Astrocyte of the hippocampus (primary cell): Measurements from ENCODE around the gene KRTAP16-1.

ENCODE experiments used
- DNase-seq: peaks from one replicate; pipeline ENCODE4 v3.0.0; 2011; ENCODE audit warnings: low read depth, low spot score

The KRTAP16-1 gene

GRCh38 chr17:41329279-41329948, 20.3 kb upstream of the KRTAP16-1 start:
- peak; percentile 59 for DNase-seq

DNA sequence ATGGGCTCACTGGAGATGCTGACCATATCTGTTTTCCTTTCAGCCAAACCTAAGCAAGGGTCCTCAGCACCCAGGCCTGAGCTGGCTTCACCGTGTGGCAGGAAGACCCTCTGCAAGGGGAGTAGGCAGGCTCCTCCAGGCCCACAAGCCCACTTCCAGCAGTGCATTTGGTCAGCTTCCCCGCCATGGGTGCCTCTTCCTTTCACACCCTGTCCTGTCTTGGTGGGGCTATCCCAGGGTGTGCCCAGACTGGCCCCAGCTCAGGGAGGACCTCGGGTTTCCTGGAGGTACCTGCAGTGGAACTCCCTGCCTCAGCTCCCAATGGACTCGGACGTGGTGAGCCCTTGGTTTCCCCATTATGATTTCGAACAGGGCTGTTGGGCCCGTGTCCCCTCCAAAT, 19.1 kb upstream of the KRTAP16-1 start:
- DNase-seq, result no peak

- no peak for DNase-seq
Observed at GRCh38 chr17:41327411-41328120, 18.5 kb upstream of the KRTAP16-1 start.

DNA sequence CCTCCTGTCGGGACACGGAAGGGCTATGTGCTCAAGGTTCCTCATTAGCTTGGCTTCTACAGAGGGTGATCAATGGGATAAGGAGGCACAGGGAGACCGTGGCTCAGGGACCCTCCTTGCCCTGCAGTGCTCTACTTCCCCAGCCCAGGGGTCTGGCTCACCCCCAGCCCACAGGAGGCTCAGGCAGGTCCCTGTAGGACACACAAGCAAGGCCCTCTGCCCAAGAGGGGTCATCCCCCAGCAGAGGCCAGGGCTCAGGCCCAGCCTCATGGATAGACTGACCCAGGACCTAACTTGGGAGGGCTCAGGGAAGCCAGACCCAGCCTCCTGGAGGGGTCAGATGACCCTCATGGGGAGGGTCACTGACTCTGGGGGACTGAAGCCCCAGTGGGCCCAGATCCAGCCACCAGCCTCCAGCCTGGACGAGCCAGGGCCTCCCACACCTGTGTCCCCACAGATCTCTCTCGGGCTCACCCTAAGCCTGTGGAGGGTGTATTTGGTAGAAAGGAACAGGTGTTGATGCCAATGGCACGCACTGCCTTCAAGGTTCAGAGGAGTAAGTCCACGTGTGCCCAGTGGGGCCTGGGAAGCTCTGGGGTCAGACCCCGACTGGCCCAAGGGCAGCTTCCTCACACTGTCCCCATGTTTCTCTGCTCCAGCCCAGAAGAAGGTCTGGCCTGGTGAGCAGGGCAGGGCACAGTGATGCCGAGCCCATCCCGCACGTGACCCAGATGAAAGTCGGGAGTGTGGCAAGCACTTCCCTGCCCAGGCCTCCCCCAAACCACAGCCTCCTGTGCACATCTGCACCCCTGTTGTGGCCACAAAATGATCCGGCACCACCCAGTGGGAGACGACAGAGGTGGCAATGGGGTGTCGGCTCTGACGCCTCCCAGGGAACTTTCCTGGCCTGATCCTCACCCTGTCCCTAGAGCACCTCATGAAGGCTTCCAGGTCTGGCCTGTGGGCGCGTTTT, 17.4 kb upstream of the KRTAP16-1 start:
- no peak for DNase-seq

- DNase-seq, result no peak
Observed at GRCh38 chr17:41325611-41326010, 16.5 kb upstream of the KRTAP16-1 start.

DNA sequence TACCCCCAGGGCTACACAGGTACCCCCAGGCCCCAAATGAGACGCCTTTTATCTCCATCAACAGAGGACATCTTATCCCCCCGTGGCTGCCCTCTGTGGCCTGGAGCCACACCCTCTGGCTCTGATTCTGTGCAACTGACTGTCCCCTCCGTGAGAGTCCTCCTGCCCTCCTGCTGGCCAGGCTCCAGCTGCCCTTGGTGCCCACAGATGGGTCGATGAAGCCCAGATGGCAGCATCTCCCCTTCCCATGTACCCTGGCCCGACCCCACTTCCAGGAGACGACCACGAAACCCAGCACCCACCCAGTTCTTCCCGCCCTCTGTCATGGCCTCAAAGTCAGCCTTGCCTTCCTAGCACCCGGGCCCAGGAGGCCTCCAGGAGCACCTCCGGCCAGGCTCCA, 16.0 kb upstream of the KRTAP16-1 start:
- DNase-seq, result no peak

- DNase-seq, result no peak
Observed at GRCh38 chr17:41324180-41325075, 15.3 kb upstream of the KRTAP16-1 start.

DNA sequence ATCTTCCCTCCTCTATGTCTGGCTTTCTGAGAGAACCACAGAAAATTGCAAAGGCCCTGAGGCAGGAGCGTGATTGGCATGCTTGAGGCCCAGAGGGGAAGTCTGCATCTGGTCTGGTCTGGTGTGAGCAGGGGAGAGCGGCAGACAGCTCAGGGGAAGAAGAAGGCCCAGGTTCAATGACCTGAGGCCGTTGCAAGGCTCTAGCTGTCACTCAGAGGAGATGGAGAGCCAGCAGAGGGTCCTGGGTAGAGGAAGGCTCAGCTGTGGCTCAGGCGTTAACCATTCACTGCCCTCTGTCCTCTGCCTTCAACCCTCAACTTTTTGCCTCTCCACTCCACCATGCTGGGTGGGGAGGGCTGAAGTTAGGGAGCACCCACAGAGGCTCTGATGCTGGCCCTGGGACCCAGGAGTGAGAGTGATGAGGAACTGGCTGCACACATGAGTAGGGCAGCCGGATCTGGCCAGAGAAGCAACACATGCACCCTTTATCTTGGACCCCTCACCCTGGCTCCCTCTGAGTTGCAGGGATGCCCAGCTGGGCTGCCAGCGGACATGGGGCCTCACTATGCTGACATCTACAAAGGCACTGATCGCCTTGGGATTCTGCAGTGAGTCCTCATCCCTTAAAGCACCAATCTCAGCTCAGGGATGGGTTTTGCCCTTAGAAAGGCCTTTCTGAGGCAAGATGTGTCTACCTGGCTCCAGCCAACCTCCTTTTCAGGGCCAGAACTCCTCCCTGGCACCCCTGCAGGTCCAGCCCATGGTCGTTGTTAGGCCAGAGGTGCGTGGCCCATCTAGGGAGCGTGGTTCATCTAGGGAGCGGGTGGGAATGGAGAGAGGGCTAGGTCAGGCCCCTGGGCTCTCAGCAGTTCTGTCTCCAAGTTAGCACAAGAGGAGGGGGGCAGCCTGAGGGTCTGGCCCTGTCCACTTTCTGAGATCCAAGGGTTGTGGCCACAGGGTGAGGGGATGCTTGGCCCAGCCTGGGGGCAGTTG, 14.1 kb upstream of the KRTAP16-1 start:
- no peak for DNase-seq

- peak; percentile 72 for DNase-seq
Observed at GRCh38 chr17:41322094-41322902, 13.2 kb upstream of the KRTAP16-1 start.

- no peak for DNase-seq
Observed at GRCh38 chr17:41318231-41318630, 9.1 kb upstream of the KRTAP16-1 start.

DNA sequence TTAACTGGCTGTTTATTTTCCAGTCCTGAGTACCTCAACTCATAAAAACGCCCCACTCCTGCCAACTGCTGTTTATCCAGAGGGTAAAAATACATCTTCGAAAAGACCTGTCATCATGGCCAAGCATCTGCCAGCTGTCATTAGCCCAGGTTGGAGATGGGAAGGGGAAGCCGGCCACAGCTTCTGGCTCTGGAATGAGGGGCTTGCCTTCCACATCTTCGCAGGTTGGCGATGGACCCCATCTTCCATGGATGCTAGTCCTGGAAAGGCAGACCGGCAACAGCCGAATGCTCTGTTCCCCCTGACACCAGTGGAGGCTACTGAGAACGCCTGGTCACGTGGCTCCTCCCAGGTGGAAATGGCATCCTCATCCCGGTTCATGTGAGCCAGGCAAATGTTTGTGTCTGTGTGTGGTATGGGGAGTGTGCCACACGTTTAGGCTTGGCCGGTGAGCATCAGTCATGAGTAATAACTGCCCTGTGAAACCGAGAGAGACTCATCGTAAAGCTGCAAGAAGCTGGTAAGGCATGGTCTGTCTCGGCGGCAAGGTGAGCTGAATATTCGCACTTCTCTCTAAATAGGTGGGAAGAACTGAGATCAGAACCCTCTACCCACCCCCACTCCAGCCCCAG, 6.8 kb upstream of the KRTAP16-1 start:
- no peak for DNase-seq

DNA sequence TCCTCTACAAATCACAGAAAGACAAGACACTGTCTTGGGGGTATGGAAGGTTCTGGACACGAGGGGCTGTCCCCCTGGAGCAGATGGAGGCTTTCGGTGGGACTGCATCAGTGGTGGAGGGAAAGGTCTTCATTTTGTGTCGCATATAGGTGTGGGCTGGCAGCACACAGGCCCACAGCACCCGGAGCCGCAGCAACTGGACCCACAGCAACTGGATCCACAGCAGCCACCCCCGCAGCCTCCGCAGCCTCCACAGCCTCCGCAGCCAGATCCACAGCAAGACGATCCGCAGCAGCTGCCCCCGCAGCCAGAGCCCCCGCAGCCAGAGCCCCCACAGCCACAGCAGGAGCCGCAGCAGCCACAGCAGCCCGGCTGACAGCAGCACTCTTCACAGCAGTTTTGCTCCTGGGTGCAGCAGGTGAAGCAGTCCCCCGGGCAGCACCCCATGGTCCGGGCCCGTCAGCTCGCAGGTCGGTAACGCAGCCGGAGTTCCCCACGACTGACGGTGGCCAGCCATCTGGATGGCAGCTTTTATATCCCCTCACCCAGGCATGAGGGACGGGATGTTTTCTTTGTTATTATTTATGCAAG, 6.2 kb upstream of the KRTAP16-1 start, which contains the start of gene KRTAP17-1:
Gene KRTAP17-1 (minus strand): TSS at position 507 of the 591 bp plus-strand sequence. CDS start 60 bp downstream, at position 447.
- no peak for DNase-seq

DNA sequence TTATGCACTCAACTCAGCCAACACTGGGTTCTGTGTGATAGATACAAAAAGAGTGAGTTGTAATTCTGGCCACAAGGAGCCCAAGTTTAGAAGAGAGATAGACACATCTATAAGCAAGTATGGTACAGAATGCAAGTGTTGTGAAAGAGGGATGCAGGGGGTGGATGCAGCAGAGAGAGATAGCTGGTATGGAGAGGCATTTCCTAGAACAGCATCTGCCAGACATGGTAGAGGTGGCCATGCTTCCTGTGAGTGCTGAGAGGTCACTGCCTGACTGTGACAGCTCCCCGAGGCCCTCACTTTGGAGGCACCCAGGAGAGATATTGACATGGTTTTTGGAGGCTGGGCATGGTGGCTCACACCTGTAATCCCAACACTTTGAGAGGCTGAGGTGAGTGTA, 2.0 kb upstream of the KRTAP16-1 start:
- no peak for DNase-seq

DNA sequence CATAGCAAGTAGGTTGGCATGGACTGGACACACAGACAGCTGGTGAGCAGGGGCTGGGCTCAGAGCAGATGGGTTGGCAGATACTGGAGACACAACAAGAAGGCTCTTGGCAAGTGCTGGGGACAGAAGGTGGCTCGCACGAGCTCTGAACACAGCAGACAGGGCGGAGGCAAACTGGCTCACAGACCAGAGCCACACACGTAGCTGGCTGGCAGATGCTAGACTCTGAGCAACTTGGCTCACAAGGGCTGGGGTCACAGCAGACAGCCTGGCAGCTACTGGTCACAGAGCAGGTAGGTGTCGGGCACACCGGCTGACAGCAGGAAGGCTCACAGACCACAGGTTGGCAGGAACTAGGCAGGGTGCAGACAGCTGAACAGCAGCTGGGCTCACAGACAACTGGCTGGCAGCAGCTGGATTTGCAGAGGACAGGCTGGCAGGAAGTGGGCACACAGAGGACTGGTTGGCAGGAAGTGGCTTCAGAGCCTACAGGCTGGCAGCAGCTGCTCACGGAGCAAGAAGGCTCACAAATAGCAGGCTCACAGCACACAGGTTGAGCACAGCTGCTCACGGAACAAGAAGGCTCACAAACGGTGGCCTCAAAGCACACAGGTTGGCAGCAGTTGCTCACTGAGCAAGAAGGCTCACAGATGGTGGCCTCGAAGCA, 725 bp downstream of the KRTAP16-1 start:
- no peak for DNase-seq

- peak; percentile 60 for DNase-seq
Observed at GRCh38 chr17:41307647-41308046, 1.5 kb downstream of the KRTAP16-1 start.

DNA sequence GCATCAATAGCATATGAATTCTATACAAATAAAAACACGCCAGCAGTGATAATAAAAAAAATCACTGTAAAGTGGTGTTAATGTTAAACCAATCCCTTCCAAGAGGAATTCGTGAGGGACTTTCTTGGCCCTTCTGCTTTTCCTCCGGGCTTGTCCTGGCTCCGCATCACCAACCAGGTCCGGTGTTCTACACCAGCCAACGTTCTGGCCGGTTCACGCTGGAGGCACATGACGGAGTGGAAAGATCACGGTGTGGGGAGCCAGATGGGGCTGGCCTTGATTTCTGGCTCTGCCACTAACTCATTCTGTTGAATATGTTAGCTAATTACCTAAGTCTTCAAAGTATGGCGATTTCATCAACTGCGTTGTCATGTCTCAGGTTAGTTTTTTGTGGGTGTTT, 5.0 kb downstream of the KRTAP16-1 start:
- no peak for DNase-seq

GRCh38 chr17:41302981-41303380, 6.1 kb downstream of the KRTAP16-1 start:
- DNase-seq, result no peak
